CD4-positive, alpha-beta T cell treated with Interleukin-21 for 1 hour (primary cell): Measurements from ENCODE around the gene MNX1.
A peak's percentile ranks its signal among the peaks of the same experiment; 100 is the strongest.

Experiments used
- DNase-seq: peaks from one replicate; pipeline ENCODE4 v3.0.0-alpha.2; 2020

MNX1 gene

GRCh38 chr7:157001920-157002818 is 8.3 kb downstream of the MNX1 start:
- no peak for DNase-seq

GRCh38 chr7:157000741-157001653 is 9.5 kb downstream of the MNX1 start:
- no peak for DNase-seq

DNA sequence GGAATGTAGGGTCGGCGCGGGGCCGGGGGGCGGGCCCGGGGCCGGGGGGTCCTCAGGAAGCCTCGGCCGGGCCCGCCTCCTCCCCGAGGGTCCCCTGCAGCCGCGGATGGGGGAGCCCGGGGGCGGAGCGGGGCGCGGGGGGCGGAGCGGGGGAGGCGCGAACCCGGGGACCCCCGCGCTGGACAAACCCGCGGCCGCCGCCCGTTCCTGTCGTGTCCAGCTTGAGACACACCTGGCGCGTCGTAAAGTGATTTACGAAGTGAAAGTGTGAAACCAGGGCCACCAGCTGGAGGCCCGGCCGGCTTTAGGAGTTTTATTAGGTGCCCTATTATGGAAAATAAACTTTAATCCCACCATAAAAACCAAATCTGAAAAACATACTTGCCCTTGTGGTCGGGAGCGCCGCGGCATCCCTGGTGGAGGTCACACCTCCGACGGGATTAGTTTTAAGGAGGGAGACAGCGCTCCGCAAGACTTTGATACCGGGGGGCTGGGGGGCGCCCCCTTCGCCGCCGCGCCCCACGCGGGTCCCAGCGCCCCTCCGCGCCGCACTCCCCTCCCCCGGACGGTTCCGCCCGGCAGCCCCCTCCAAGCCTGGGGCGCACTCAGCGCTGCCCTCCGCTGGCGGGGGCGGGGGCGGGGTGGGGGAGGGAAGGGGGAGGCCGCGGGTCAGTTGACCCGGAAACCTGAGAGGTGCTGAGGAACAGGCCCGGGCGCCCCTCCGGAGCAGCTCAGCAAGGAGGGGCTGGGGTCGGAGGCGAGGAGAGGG is 10.3 kb downstream of the MNX1 start:
- no peak for DNase-seq

GRCh38 chr7:156998988-156999957 is 11.2 kb downstream of the MNX1 start:
- DNase-seq, result no peak

- no peak for DNase-seq
These were observed 16.0 kb downstream of the MNX1 start for GRCh38 chr7:156994417-156994816.

GRCh38 chr7:156993925-156994235 is 16.6 kb downstream of the MNX1 start:
- no peak for DNase-seq

- DNase-seq, result no peak
These were observed 17.2 kb downstream of the MNX1 start for GRCh38 chr7:156993021-156993924.

- no peak for DNase-seq
These were observed 20.5 kb downstream of the MNX1 start for GRCh38 chr7:156989766-156990535.

DNA sequence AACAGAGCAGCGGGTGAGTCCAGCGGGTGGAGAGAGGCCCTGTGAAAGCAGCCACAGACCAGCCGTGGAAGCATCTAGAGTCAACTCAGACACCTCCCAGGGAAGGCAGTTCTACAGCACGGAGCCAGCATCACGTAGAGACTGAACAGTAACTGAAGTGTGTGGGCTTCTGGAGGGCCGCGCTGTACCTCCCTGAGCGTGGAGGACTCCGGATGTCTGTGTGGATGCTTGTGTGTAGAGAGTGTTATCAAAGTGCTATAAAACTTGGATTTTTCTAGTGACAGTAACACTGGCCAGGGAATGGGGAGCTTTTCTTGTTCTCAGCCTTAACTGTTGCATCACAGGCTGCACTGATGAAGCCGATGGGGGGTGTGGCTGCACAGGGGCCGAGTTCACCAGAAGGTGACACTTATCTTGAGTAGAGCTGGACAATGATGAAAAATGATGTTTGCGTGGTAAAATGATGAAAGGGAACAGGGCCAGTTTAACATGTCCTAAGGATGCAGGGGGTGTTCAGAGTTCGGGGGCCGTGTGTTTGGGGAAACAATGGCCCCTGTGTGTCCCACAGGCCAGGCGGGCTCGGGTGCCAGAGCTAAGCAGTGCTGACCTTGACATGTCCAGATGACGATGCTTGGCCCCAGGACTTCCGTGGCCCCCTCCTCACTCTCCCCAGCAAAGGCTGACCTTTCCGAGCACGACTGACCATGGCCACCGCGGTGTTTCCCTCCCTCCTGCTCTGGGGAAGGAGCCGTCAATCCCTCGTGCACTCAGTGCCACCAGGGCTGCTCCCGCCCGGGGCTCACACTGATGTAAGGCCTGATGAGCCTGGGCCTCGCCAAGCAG is 21.9 kb downstream of the MNX1 start:
- no peak for DNase-seq

DNA sequence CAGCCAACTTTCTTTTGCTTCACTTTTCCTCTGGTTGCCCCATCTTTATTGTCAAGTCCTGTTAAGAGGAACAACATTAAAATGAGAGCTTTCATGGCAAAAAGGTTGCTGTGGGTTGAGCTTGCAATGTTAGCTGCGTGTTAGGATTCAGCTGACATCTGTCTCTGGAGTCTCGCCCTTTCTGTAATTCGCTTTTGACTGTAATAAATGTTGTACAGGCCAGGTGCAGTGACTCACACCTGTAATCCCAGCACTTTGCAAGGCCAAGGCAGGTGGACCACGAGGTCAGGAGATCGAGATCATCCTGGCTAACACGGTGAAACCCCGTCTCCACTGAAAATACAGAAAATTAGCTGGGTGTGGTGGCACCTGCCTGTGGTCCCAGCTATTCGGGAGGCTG is 24.1 kb downstream of the MNX1 start:
- no peak for DNase-seq

- no peak for DNase-seq
These were observed 25.1 kb downstream of the MNX1 start for GRCh38 chr7:156985101-156985992.

GRCh38 chr7:156984174-156984891 is 26.1 kb downstream of the MNX1 start:
- DNase-seq, result no peak

GRCh38 chr7:156979711-156980110 is 30.8 kb downstream of the MNX1 start:
- no peak for DNase-seq

DNA sequence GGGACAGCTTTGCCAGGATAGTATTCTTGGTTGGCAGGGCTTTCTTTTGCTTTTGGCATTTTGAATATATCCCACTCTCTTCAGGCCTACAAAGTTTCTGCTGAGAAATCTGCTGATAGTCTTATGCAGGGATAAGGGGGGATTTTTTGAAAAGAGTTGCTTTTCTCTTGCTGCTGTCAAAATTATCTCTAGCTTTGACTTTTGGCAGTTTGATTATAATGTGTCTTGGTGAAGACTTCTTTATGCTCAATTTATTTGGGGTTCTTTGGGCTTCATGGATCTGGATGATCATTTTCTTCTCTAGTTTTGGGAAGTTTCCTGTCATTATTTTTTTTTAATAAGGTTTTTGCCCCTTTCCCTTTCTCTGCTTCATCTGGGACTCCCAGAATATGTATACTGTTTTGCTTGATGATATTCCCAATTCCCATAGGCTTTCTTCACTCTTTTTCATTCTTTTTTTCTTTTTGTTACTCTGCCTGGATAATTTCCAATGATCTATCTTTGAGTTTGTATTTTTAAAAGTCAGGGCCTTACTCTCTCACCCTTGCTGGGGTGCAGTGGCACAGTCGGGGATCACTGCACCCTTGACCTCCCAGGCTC is 31.4 kb downstream of the MNX1 start:
- no peak for DNase-seq

GRCh38 chr7:156975620-156976019 is 34.8 kb downstream of the MNX1 start:
- no peak for DNase-seq

DNA sequence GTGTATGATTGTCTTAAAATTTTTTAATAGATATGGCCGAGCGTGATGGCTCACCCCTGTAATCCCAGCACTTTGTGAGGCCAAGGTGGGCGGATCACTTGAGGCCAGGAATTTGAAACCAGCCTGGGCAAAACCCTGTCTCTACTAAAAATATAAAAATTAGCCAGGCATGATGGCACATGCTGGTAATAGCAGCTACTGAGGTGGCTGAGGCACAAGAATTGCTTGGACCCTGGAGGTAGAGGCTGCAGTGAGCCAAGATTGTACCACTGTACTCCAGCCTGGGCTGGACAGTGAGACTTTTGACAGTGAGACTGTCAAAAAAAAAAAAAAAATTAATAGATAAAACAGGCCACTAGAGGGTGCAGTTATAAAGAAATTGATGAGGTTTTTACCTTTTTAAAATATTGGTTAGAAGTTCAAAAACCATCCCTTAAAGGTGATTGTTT is 40.5 kb downstream of the MNX1 start:
- peak; percentile 11 for DNase-seq

DNA sequence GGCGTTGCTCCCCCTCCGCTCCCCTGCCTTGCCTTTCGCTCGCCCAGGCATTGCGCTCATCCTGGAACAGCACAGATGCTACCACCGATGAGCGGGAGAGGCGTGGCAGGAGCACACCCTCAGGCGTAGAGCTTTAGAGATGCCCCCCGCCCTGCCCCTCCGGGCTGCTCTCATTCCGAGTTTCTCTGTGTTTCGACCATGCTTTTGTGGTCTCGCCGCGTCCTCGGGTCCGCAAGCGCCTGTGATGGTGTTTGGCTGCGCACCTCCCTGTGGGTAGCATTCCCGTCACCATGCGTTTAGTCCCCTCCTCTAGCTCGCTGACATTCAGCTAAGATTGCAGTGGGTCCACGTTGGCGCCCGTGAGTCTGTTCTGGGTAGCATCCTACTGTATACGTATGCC is 42.3 kb downstream of the MNX1 start:
- DNase-seq, result no peak
